HPDE6-E6E7 (cell line): ENCODE measurements around the gene CUBN.
A peak's percentile ranks its signal among the peaks of the same experiment; 100 is the strongest.
"Not testable (repeated sequence)": the region's sequence is repeated elsewhere in the genome, so short reads cannot be mapped to it uniquely, and the experiment has no call there.

Experiments
- DNase-seq: peaks from one replicate; pipeline ENCODE4 v3.0.0; 2011; ENCODE audit warnings: missing footprints; ENCODE audit errors: extremely low spot score

CUBN gene

GRCh38 chr10:16870331-16870730 is 259.3 kb downstream of the CUBN start:
- DNase-seq, result no peak

GRCh38 chr10:16867990-16868389 is 261.6 kb downstream of the CUBN start:
- no peak for DNase-seq

DNA sequence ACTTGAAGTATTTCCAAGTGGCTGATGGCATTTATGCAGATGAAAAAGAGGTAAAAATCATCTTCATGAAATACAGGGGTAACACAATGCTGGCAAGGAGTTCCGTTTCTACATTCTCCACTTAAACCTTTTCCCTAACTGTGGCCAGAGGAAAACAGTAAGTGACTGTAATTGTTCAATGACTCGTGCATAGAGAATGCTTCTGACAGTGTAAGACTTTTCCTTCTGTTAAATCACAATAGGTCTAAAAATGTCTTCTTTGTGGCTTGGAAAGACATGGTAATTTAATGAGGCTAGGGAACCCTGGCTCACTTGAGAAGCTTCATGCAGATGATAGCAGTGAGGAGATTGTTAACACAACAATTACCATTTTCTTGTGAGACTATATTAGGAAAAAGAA is 262.1 kb downstream of the CUBN start:
- DNase-seq, result no peak

DNA sequence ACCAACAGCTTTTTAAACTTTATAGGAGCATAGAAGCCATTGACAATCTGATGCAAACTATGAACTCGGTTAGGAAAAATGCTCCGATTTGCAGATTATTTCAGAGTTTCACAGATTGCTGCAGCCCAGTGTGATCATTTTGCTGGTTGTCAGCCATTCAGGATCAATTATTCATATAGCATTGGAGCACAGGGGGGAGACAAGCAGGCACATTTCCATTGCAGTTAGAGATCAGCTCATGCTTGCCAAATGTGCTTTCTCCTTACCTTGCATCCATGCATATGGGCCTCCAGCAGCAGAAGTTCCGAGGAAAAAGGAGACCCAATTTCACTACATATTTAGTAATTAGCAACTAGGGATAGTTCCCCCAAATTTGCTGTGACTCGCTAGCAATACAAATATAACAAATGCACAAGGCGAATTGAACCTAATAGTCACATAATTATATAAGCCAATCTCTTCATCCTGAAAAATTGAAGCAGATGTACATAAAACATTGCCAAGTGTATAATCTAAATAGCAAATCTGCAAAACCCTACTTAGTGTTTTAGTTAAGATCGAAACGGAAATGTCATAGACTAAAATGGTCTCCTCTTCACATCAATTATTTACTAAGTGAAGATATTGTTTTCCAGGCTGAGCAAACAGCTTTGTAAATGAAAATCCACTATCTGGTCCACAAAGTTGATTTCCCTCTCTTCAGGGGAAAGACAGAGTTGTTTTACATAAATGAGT is 262.9 kb downstream of the CUBN start:
- DNase-seq, result no peak

DNA sequence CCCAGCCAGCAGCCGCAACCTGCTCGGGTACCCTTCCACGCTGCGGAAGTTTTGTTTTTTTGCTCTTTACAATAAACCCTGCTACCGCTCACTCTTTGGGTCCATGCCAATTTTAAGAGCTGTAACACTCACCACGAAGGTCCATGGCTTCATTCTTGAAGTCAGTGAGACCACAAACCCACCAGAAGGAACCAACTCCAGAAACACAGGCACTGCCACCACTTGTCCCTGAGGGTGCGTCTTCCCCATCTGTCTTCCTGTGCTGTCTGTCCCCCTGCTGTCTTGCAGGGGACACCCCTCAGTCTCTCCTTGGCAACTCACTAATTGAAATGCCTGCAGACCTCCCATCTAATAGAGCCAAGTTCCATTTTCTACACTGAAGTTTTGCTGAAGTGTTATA is 263.8 kb downstream of the CUBN start:
- no peak for DNase-seq

DNA sequence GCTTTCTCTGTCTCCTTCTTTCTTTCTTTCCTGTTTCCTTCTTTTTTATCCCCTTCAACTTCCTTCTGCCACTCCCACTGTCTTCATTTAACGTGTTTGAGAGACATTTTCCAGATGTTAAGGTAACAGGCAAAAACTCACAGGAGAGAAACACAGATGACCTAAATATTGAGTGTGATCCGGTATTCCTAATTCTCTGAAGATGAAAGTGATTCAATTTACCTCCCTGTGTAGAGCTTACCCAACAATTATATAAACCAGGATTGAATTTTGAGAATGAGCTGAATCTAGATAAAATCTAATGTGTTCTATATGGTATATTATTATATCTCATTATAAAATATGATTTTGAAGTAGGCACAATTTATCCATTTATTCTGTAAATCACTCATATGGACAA is 265.8 kb downstream of the CUBN start:
- no peak for DNase-seq

- DNase-seq, result no peak
Observed at GRCh38 chr10:16857419-16857818, 272.2 kb downstream of the CUBN start.

DNA sequence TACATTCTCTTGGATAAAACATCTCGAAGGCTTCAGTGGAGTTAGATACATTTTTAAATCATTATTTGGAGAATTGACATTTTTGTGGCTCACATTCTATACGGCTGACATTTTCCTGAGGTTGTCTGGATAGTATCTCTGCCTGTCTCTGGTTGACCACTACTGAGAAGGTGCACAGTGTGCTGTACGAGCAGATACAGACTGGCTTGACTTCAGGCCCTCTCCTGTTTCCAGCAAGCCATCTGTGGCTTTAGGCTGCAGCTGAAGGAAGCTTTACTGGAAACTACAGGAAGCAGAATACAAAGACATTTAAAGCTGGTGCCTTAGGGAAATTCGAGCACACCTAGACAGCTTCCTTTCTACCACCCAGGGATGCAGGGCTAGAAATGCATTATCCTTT is 273.0 kb downstream of the CUBN start:
- DNase-seq, result no peak

DNA sequence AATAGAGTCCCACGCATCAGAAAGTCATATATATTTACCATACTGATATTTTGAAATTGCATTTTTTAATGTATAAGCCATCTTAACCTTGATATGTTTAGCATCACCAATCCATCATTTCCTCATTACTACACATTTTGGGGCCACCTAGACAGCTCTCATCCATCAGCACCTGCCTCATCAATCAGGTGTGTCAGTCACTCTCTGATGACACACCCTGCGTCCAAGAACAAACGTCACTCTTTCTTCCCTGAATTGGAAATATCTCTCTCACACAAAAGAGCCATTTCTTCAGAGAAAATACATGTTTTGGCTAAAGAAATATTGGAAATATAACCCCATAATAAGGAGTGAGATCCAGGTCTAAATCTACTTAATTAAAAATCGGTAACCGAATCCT is 273.5 kb downstream of the CUBN start:
- peak; percentile 9 for DNase-seq

- no peak for DNase-seq
Observed at GRCh38 chr10:16854623-16855022, 275.0 kb downstream of the CUBN start.

DNA sequence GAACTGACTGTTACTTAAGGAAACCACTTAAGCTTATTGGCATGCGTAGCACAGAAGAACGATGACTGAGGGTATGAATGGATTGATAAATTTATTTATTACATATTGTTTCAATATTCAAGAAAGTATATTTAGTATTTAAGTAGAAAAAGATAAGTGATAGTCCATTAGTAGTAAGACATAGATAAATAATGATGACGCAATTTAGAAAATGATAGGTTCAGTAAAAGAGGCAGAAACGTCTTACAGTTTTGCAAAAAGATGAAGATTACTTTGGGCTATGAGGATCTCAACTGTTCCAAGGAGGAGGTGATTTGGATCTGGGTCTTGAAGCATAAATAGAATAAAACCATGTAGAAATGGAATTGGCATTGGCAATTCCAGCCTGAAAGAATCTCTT is 275.8 kb downstream of the CUBN start:
- no peak for DNase-seq

GRCh38 chr10:16853201-16853600 is 276.4 kb downstream of the CUBN start:
- DNase-seq, result no peak

- DNase-seq, result no peak
Observed at GRCh38 chr10:16852624-16853023, 277.0 kb downstream of the CUBN start.

DNA sequence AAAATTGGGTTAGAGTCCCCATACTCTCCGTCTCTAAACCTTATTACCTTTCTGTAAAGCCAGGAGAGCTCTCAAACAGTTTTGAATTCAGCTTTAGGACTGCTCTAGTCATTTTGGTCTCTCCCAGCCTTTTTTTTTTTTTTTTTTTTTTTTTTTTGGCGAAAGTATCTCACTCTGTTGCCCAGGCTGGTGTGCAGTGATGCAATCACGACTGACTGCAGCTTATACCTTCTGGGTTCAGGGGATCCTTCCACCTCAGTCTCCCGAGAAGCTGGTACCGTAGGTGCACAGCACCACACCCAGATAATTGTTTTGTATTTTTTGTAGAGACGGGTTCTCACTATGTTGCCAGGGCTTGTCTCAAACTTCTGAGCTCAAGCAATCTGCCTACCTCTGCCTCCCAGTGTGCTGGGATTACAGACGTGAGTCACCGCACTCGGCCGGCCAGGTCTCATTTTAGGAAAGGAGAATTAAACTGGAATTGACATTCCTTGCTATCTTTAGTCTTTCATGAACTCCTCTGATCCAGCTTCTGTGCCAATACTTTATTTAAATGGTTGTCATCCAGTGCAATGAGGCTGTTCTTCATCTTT is 281.0 kb downstream of the CUBN start:
- DNase-seq, result no peak

DNA sequence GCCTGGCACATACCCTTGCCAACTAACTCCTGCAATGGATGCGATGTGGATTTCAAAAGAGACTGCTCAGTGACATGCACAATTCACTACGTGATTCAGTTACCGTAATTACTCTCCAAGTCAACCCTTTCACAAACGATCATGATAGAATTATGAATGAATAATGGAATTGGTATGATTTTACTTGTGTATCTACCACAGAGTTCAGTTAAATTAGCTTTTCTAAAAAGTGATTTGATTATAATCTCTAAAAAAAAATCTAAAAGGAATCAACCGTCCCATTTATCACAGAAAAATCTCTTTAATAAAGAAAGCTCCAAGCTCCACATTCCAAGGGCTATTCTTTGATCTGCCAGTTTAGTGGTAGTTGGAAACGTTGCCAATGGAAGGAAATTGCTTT is 282.0 kb downstream of the CUBN start:
- no peak for DNase-seq

- no peak for DNase-seq
Observed at GRCh38 chr10:16845248-16845647, 284.4 kb downstream of the CUBN start.

- DNase-seq, result no peak
Observed at GRCh38 chr10:16843252-16843870, 286.2 kb downstream of the CUBN start.

DNA sequence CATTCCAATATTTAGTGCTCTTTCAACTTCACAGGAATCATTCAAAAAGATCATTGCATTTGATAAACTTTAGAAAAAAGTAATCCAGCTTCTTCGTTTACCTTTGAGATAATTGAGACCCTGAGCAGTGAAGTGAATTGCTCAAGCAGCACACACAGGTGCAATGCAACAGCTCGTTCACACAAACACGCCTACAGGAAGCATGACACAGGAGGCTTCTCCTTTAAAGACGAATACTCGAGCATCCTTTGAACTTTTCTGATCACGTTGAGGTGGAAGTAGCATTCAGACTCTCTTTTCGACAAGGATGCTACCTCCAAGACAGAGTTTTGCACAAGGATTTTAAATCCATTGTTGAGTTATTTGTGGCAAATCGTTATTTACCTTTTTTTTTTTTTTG is 294.4 kb downstream of the CUBN start:
- no peak for DNase-seq

- no peak for DNase-seq
Observed at GRCh38 chr10:16832351-16833080, 297.1 kb downstream of the CUBN start.

- no peak for DNase-seq
Observed at GRCh38 chr10:16828701-16829175, 300.9 kb downstream of the CUBN start.

DNA sequence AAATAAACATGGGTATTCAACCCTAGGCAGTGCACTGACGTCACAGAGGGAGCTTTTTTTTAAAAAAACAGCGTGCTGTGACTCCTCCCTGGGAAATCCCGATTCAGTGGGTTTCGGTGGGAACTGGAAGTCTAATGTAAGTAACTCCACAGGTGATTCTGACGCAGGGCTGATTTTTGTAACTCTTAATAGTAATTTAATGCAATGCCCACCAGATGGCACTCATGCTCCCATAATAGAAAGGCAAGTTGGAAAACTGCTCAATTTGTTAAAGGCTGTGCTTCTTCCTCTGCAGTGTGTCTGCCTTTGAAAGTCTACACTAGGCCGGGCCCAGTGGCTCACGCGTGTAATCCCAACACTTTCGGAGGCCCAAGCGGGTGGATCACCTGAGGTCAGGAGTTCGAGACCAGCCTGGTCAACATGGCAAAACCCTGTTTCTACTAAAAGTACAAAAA is 301.5 kb downstream of the CUBN start:
- DNase-seq, result no peak

DNA sequence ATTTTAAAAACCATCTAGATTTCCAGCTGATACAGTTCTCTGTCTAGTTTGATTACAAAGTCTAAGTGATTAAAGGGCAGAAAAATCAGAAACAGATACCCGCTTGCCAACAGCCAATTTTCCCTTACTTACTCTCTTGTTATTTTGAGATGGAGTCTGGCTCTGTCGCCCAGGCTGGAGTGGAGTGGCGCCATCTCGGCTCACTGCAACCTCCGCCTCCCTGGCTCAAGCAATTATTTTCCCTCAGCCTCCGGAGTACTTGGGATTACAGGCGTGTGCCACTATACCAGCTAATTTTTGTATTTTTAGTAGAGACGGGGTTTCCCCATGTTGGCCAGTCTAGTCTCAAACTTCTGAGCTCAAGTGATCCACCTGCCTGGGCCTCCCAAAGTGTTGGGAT is 302.1 kb downstream of the CUBN start:
- DNase-seq, result not testable (repeated sequence)
